Activated T-helper 1 cell treated with anti-CD3 and anti-CD28 coated beads, Interleukin-12 subunit alpha, Interleukin-12 subunit beta, Interleukin-2, Interleukin-4 antibody, amounts not matched to agents 30 ng/mL and 10 ng/mL and 1 ng/mL, durations not matched to agents 14 hours and 24 hours and 36 hours (primary cell): Measurements from ENCODE around the gene PRDM16. TPM values are rescaled to one million over a fixed set of nuclear protein-coding genes. Genes with fewer than 3 reads are reported as not detected.

Source experiments
- DNase-seq: peaks from one replicate; pipeline ENCODE4 v3.0.0; 2021; ENCODE audit warnings: low spot score
- H3K27ac Mint-ChIP-seq: one replicate; pipeline ENCODE4 v1.8.0; 2021; ENCODE audit warnings: mild to moderate bottlenecking, mixed read lengths
- H3K27me3 Mint-ChIP-seq: one replicate; pipeline ENCODE4 v1.8.0; 2022; ENCODE audit warnings: mild to moderate bottlenecking, moderate library complexity, mixed read lengths; ENCODE audit not compliant: insufficient read depth
- H3K36me3 Mint-ChIP-seq: one replicate; pipeline ENCODE4 v1.8.0; 2021; ENCODE audit warnings: low read depth, mixed read lengths
- H3K4me1 Mint-ChIP-seq: one replicate; pipeline ENCODE4 v1.8.0; 2021; ENCODE audit warnings: low read depth, mixed read lengths
- H3K4me3 Mint-ChIP-seq: one replicate; pipeline ENCODE4 v1.8.0; 2021; ENCODE audit warnings: mild to moderate bottlenecking, moderate library complexity, mixed read lengths
- H3K9me3 Mint-ChIP-seq: one replicate; pipeline ENCODE4 v1.8.0; 2021; ENCODE audit warnings: mixed read lengths
- intact Hi-C: fragments of 100-400 bp; cut with micrococcal nuclease; formaldehyde crosslinking; loops from one replicate; pipeline ENCODE4 v1.15.1; 2024
- total RNA-seq: library from RNA; stranded (reverse); gene quantifications from 2 replicates; pipeline ENCODE4 v1.2.3, GENCODE V29; 2022

PRDM16 gene
- total RNA-seq, 1 donor from 2014 or later = not detected

DNA sequence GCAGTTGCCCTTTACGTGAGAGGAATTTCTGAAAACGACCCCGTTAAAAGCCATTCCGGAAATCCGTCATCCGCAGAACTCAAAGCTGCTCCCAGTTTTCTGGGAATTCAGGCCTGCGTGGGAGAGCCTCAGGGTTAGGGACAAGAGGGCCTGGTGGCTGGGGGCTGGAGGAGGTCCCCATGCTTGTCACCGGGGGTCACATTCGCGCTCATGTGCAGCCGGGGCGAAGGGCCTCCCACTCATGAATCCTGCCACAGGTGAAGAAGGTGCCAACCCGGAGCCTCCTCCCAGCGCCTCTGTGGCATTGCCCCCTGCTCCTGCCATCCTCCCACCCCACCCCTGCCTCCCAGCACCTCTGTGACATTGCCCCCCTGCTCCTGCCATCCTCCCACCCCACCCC is 98.3 kb downstream of the PRDM16 start:
- Mint-ChIP-seq H3K27me3 (peaks cover 4% of the 10 kb centered on the region), H3K27ac (no peak overlapping the region), H3K36me3 (no peaks in the 10 kb centered on the region), H3K4me3 (no peak overlapping the region), H3K4me1 (no peaks in the 10 kb centered on the region), H3K9me3 (no peaks in the 10 kb centered on the region)
- intact Hi-C loops = no loop called here
- DNase-seq = no peak

DNA sequence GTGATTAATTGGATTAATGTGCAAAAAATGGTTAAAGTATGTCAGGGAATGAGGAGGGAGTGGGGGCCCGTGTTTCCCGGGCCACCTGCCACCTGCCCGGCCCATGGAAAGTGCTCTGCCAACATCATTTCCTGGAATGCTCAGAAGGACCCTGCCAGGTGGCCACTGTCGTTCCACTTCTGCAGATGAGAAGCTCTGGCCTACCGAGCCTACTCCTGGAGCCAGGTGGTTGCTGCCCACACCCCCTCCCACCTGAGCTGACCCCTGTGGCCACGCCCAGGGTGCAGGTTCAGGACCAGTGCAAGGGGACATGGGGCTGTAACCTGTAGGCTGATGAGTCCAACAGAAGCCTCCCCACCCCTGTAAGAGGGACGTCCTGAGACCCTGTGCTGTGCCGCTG is 99.7 kb downstream of the PRDM16 start:
- peaks cover 7% of the 10 kb centered on the region for H3K27me3 Mint-ChIP-seq

GRCh38 chr1:3169665-3170356 is 100.8 kb downstream of the PRDM16 start:
- no peaks in the 10 kb centered on the region for H3K36me3 Mint-ChIP-seq
- H3K4me1 Mint-ChIP-seq = no peaks in the 10 kb centered on the region
- H3K27ac Mint-ChIP-seq = no peak overlapping the region
- no peak overlapping the region for H3K4me3 Mint-ChIP-seq
- intact Hi-C loops = no loop called here
- DNase-seq = no peak
- peaks cover 7% of the 10 kb centered on the region for H3K27me3 Mint-ChIP-seq
- H3K9me3 Mint-ChIP-seq = no peaks in the 10 kb centered on the region

More for the DNA sequence above, 99.7 kb downstream of the PRDM16 start:
- Mint-ChIP-seq H3K9me3 (no peaks in the 10 kb centered on the region), H3K4me1 (no peaks in the 10 kb centered on the region), H3K36me3 (no peaks in the 10 kb centered on the region), H3K27ac (no peak overlapping the region), H3K4me3 (no peak overlapping the region)
- intact Hi-C loops = no loop called here
- no peak for DNase-seq

DNA sequence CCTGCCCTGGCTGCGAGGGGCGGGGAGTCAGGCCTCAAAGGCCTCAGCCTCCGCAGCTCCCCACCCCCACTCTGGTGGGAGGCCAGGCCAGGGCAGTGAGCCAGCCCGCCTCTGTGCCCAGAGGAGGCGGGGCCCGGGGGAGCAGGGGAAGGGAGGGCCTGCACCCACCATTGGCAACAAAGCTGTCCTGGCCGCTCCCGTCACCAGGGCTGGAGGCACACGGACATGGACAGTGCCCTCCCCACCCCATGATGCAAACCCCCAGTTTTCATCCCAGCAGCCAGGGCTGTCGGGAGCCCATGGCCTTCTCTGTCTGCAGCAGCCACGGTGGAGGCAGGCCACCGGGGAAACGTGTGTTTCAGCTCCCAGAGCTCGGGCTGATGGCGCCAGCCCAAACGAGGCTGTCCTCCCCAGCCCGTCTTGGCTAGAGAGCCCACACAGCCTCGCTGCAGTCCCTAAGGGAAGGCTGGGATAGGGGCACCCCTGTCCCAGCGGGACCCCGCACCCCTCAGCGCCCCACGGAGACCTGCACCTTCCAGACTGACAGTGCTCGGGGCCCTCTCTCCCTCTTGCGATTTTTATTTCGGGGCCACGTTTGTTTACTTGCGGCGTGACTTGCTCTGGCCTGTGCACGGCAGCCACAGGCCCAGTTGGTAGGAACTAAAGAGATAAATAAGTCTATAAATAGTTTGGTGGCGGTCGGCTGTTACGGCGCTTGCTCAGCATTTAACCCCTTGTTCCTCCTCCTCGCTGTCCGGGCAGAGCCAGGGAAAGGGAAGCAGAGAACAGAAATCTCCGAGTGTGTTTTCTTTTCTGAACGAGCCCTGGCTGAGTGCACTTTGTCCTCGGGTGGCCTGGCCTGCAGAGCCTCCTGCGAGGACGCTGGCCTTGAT is 101.8 kb downstream of the PRDM16 start:
- no peaks in the 10 kb centered on the region for H3K36me3 Mint-ChIP-seq
- H3K9me3 Mint-ChIP-seq = no peaks in the 10 kb centered on the region
- no peak overlapping the region for H3K27ac Mint-ChIP-seq
- no peak for DNase-seq
- H3K27me3 Mint-ChIP-seq = peaks cover 7% of the 10 kb centered on the region
- H3K4me1 Mint-ChIP-seq = no peaks in the 10 kb centered on the region
- no peak overlapping the region for H3K4me3 Mint-ChIP-seq
- intact Hi-C loops = no loop called here

- Mint-ChIP-seq H3K27me3 (peaks cover 6% of the 10 kb centered on the region), H3K9me3 (no peaks in the 10 kb centered on the region), H3K27ac (no peak overlapping the region), H3K4me3 (no peak overlapping the region), H3K36me3 (no peaks in the 10 kb centered on the region), H3K4me1 (no peaks in the 10 kb centered on the region)
- no peak for DNase-seq
- intact Hi-C loops = no loop called here
These were observed 102.8 kb downstream of the PRDM16 start for GRCh38 chr1:3171761-3172160.

GRCh38 chr1:3172431-3173380 is 103.7 kb downstream of the PRDM16 start:
- no peak overlapping the region for H3K4me3 Mint-ChIP-seq
- intact Hi-C loops = no loop called here

DNA sequence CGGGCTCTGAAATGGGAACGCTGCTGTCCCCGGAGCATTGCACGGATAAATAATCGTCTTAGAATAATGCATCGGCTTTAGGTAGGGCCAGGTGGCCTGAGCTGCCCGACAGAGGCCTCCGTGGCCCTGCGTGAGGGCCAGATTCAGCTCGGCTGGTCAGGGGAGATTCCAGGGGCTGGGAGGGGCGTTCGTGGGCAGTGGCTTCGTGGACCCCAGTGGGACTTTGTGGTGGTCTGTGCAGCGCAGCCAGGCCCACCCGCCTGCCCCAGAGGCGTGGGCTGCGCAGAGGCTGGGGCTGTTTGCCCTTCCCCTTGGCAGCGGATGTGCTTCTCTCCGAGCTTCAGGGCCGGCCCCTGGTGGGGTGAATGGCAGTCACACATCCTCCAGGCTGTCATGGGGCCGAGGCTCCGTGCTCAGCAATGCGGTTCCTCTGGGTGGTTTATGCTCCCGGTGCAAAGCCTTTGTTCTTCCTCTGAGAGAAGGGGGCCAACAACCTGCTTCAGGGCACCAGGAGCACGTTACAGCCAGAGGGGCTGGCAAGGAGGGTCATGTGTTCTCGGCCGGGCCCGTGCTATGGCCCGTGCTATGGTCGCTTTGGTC is 104.5 kb downstream of the PRDM16 start:
- intact Hi-C loops = no loop called here
- Mint-ChIP-seq H3K27ac (no peak overlapping the region), H3K27me3 (peaks cover 4% of the 10 kb centered on the region), H3K4me3 (no peak overlapping the region), H3K36me3 (no peaks in the 10 kb centered on the region), H3K4me1 (no peaks in the 10 kb centered on the region), H3K9me3 (no peaks in the 10 kb centered on the region)
- DNase-seq = no peak

More at GRCh38 chr1:3172431-3173380, 103.7 kb downstream of the PRDM16 start:
- Mint-ChIP-seq H3K36me3 (no peaks in the 10 kb centered on the region), H3K9me3 (no peaks in the 10 kb centered on the region), H3K27me3 (peaks cover 4% of the 10 kb centered on the region), H3K27ac (no peak overlapping the region), H3K4me1 (no peaks in the 10 kb centered on the region)
- no peak for DNase-seq

DNA sequence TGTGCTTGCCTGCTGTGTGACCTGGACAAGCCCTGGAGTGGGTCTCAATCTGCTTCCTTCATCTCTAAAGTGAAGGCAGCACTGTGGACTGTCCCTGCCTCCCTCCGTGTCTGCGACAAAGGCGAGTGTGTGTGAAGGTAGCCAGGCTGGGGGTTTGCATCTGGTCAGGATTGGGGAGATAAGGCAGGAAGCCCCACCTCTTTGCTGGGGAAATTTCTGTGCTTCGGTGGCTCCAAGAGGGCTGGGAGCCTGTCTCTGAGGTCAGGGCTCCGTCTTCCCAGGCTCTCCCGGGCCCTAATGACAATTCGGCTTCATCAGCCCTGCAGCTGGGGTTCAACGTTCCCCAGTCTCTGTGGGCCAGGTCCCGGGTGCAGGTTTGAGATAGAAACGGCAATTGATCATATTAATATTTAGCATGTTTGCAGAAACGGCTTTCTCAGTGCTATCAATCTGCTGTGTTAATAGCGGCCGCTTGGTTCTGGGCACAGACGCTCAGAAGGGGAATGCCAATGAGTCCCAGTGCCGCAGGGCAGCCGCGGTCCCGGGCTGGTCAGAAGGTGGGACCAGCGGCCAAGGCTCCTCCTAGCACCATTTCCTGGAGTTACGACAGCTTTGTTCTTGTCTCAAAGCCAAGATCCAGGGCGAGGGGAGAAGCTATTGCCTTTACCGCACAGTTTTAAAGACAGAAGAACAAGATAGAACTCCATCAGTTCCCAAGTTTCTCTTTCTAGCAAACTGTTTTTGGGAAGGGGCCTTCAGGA is 105.7 kb downstream of the PRDM16 start:
- H3K27me3 Mint-ChIP-seq = peaks cover 4% of the 10 kb centered on the region
- intact Hi-C loops = no loop called here
- no peak for DNase-seq
- H3K4me3 Mint-ChIP-seq = no peak overlapping the region
- no peaks in the 10 kb centered on the region for H3K9me3 Mint-ChIP-seq
- H3K27ac Mint-ChIP-seq = no peak overlapping the region
- no peaks in the 10 kb centered on the region for H3K36me3 Mint-ChIP-seq
- no peaks in the 10 kb centered on the region for H3K4me1 Mint-ChIP-seq

DNA sequence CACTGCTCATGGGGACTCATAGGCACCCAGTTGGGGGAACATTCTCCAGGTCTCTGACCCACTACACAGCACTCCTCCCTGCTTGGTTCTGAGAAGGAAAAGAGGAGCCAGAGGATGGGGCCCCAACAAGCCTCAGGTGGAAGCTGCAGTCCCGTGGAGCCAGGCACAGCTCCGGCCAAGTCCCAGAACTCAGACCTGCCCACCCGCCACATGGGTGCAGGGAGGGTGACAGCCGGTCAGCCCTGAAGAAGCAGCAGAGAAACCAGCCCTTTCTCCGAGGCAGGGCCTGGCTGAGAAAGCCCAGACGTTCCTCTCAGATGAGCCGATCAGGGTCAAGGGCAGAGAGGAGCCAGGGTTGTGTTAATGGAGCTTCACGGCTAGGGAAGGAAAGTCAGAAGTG is 106.5 kb downstream of the PRDM16 start:
- peaks cover 4% of the 10 kb centered on the region for H3K9me3 Mint-ChIP-seq
- intact Hi-C loops = no loop called here
- no peaks in the 10 kb centered on the region for H3K36me3 Mint-ChIP-seq
- no peak overlapping the region for H3K4me3 Mint-ChIP-seq
- no peaks in the 10 kb centered on the region for H3K4me1 Mint-ChIP-seq
- peaks cover 4% of the 10 kb centered on the region for H3K27me3 Mint-ChIP-seq
- no peak for DNase-seq
- no peak overlapping the region for H3K27ac Mint-ChIP-seq

GRCh38 chr1:3176028-3176427 is 107.0 kb downstream of the PRDM16 start:
- H3K36me3 Mint-ChIP-seq = no peaks in the 10 kb centered on the region
- intact Hi-C loops = no loop called here
- H3K27me3 Mint-ChIP-seq = peaks cover 3% of the 10 kb centered on the region
- H3K4me1 Mint-ChIP-seq = no peaks in the 10 kb centered on the region
- H3K4me3 Mint-ChIP-seq = no peak overlapping the region
- DNase-seq = no peak
- H3K27ac Mint-ChIP-seq = no peak overlapping the region
- H3K9me3 Mint-ChIP-seq = peaks cover 4% of the 10 kb centered on the region

DNA sequence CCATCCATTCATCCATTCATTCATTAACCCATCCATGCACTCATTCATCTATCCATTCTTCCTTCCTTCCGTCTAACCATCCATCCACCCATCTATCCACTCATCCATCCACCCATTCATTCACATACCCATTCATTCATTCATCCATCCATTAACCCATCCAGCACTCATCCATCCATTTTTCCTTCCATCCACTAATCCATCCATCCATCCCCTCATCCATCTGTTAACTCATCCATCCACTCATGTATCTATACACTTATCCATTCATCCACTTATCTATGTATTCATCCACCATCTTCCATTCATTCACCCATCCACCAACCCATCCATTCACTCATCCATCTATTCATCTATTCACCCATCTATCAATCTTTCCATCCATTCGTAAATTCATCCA is 107.8 kb downstream of the PRDM16 start:
- intact Hi-C loops = no loop called here
- H3K4me1 Mint-ChIP-seq = no peaks in the 10 kb centered on the region

DNA sequence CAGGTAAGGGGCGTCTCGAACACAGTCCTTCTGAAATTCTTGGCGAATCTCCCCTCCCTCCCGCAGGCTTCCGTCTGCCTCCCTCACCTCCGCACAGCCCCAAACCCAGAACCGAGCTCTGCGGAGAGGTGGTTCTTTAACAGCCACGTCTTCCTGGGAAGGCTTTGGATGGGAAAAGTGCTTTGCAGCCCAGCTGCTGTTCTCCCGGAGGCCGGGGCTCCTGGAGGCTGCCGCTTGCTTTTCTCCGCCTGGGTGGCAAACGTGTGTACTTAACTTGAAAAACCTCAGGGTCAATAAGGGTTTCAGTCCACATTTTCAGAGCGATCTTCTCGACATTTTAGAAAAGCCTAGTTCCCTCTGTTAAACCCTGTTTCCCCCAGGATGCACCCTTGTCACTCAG is 109.3 kb downstream of the PRDM16 start:
- H3K9me3 Mint-ChIP-seq = peaks cover 4% of the 10 kb centered on the region
- H3K36me3 Mint-ChIP-seq = no peaks in the 10 kb centered on the region
- no peaks in the 10 kb centered on the region for H3K4me1 Mint-ChIP-seq
- H3K27ac Mint-ChIP-seq = no peak overlapping the region
- H3K27me3 Mint-ChIP-seq = no peaks in the 10 kb centered on the region
- intact Hi-C loops = no loop called here
- no peak for DNase-seq
- no peak overlapping the region for H3K4me3 Mint-ChIP-seq

More for the DNA sequence above, 107.8 kb downstream of the PRDM16 start:
- Mint-ChIP-seq H3K27me3 (peaks cover 2% of the 10 kb centered on the region), H3K4me3 (no peak overlapping the region), H3K27ac (no peak overlapping the region), H3K9me3 (peaks cover 4% of the 10 kb centered on the region), H3K36me3 (no peaks in the 10 kb centered on the region)
- DNase-seq = no peak
